H9 (cell line): Measurements from ENCODE around the gene FLT1. TPM values are rescaled to one million over a fixed set of nuclear protein-coding genes. Genes with fewer than 3 reads are reported as not detected.

Experiments used
- DNase-seq: peaks from one replicate; pipeline ENCODE4 v3.0.0-alpha.2; 2017
- H2AFZ ChIP-seq: one replicate; pipeline ENCODE4 v1.6.1; 2013; ENCODE audit warnings: mild to moderate bottlenecking, low read length, control low read depth, moderate library complexity
- H2AK5ac ChIP-seq: 2 replicates; pipeline ENCODE4 v1.6.1; 2013; ENCODE audit warnings: low read length, control low read depth, mixed read lengths; ENCODE audit not compliant: insufficient read length
- H2BK120ac ChIP-seq: one replicate; pipeline ENCODE4 v1.6.1; 2013; ENCODE audit warnings: low read depth, mild to moderate bottlenecking, low read length, control low read depth, inconsistent platforms; ENCODE audit not compliant: poor library complexity, severe bottlenecking
- H2BK12ac ChIP-seq: 2 replicates; pipeline ENCODE4 v1.6.1; 2013; ENCODE audit warnings: low read length, control low read depth, mixed read lengths, low read depth; ENCODE audit not compliant: insufficient read length
- H2BK15ac ChIP-seq: 2 replicates; pipeline ENCODE4 v1.6.1; 2013; ENCODE audit warnings: low read depth, low read length, control low read depth
- H2BK20ac ChIP-seq: one replicate; pipeline ENCODE4 v1.6.1; 2013; ENCODE audit warnings: low read depth, mild to moderate bottlenecking, low read length, control low read depth, inconsistent platforms; ENCODE audit not compliant: poor library complexity, severe bottlenecking
- H2BK5ac ChIP-seq: 2 replicates; pipeline ENCODE4 v1.6.1; 2013; ENCODE audit warnings: low read length, control low read depth, mixed read lengths; ENCODE audit not compliant: insufficient read length
- H3K14ac ChIP-seq: 2 replicates; pipeline ENCODE4 v1.6.1; 2013; ENCODE audit warnings: low read length, control low read depth; ENCODE audit not compliant: insufficient read depth
- H3K18ac ChIP-seq: 2 replicates; pipeline ENCODE4 v1.6.1; 2013; ENCODE audit warnings: low read depth, mild to moderate bottlenecking, mixed read lengths, low read length, control low read depth; ENCODE audit not compliant: insufficient read length
- H3K23ac ChIP-seq: 2 replicates; pipeline ENCODE4 v1.6.1; 2013; ENCODE audit warnings: low read length, control low read depth, mixed read lengths, low read depth; ENCODE audit not compliant: insufficient read length
- H3K23me2 ChIP-seq: 2 replicates; pipeline ENCODE4 v1.6.1; 2013; ENCODE audit warnings: low read depth, mild to moderate bottlenecking, mixed read lengths, low read length, control low read depth; ENCODE audit not compliant: insufficient read length, poor library complexity, severe bottlenecking
- H3K27ac ChIP-seq: 2 replicates; pipeline ENCODE4 v1.5.1; 2013; ENCODE audit warnings: low read length, control low read depth, mixed read lengths, low read depth; ENCODE audit not compliant: insufficient read length
- H3K27me3 ChIP-seq: 2 replicates; pipeline ENCODE4 v1.6.1; 2013; ENCODE audit warnings: low read length, control low read depth, inconsistent platforms; ENCODE audit not compliant: insufficient read depth
- H3K4ac ChIP-seq: 2 replicates; pipeline ENCODE4 v1.6.1; 2013; ENCODE audit warnings: low read depth, mild to moderate bottlenecking, control low read depth, inconsistent platforms, low read length, moderate library complexity
- H3K4me1 ChIP-seq: 2 replicates; pipeline ENCODE4 v1.6.1; 2013; ENCODE audit warnings: low read length, control low read depth, inconsistent platforms; ENCODE audit not compliant: insufficient read depth
- H3K4me2 ChIP-seq: 2 replicates; pipeline ENCODE4 v1.6.1; 2013; ENCODE audit warnings: low read length, control low read depth, mixed read lengths; ENCODE audit not compliant: insufficient read length, insufficient read depth
- H3K56ac ChIP-seq: 2 replicates; pipeline ENCODE4 v1.6.1; 2013; ENCODE audit warnings: low read depth, mild to moderate bottlenecking, mixed read lengths, low read length, control low read depth; ENCODE audit not compliant: insufficient read length
- H3K79me1 ChIP-seq: 2 replicates; pipeline ENCODE4 v1.6.1; 2013; ENCODE audit warnings: low read depth, mild to moderate bottlenecking, moderate library complexity, low read length, control low read depth, inconsistent platforms; ENCODE audit not compliant: insufficient read depth, poor library complexity, severe bottlenecking
- H3K79me2 ChIP-seq: 2 replicates; pipeline ENCODE4 v1.6.1; 2013; ENCODE audit warnings: low read length, control low read depth, inconsistent platforms; ENCODE audit not compliant: insufficient read depth
- H3K9ac ChIP-seq: 2 replicates; pipeline ENCODE4 v1.6.1; 2013; ENCODE audit warnings: low read length, control low read depth, mixed read lengths; ENCODE audit not compliant: insufficient read length; ENCODE audit errors: extremely low read depth
- H3K9me3 ChIP-seq: one replicate; pipeline ENCODE4 v1.6.1; 2013; ENCODE audit warnings: low read depth, low read length, inconsistent platforms; ENCODE audit not compliant: control insufficient read depth
- H3T11ph ChIP-seq: one replicate; pipeline ENCODE4 v1.6.1; 2013; ENCODE audit warnings: mild to moderate bottlenecking, low read length, control low read depth, inconsistent platforms
- H4K20me1 ChIP-seq: one replicate; pipeline ENCODE4 v1.6.1; 2013; ENCODE audit not compliant: control insufficient read depth, insufficient read length, insufficient read depth
- H4K5ac ChIP-seq: 2 replicates; pipeline ENCODE4 v1.6.1; 2013; ENCODE audit warnings: low read depth, mild to moderate bottlenecking, mixed read lengths, low read length, control low read depth; ENCODE audit not compliant: insufficient read length
- H4K8ac ChIP-seq: replicated peaks from 2 replicates; pipeline ENCODE4 v1.6.1; 2013; ENCODE audit warnings: low read length, control low read depth, mixed read lengths, low read depth; ENCODE audit not compliant: insufficient read length
- H4K91ac ChIP-seq: 2 replicates; pipeline ENCODE4 v1.6.1; 2013; ENCODE audit warnings: low read depth, mild to moderate bottlenecking, moderate library complexity, mixed read lengths, low read length, control low read depth; ENCODE audit not compliant: insufficient read length
- H3K27ac Mint-ChIP-seq, 3 experiments: 2 replicates in 2 of 3; 3 replicates in 1 of 3; pipeline ENCODE4 v1.8.0; 2020 to 2021; ENCODE audit warnings: mixed read lengths in 3 of 3, mild to moderate bottlenecking in 1 of 3, moderate library complexity in 1 of 3
- H3K27me3 Mint-ChIP-seq: 2 replicates; pipeline ENCODE4 v1.8.0; 2021; ENCODE audit warnings: low read depth, mild to moderate bottlenecking, moderate library complexity, mixed read lengths
- H3K36me3 Mint-ChIP-seq, 3 experiments: 2 replicates in 2 of 3; 3 replicates in 1 of 3; pipeline ENCODE4 v1.8.0; 2020 to 2021; ENCODE audit warnings: low read depth in 3 of 3, mixed read lengths in 3 of 3; ENCODE audit not compliant: insufficient read depth in 1 of 3
- H3K4me1 Mint-ChIP-seq, 2 experiments: 2 replicates each; pipeline ENCODE4 v1.8.0; 2020; ENCODE audit warnings: mixed read lengths in 2 of 2
- H3K4me3 Mint-ChIP-seq, 2 experiments: 2 replicates in 1 of 2; 3 replicates in 1 of 2; pipeline ENCODE4 v1.8.0; 2020 to 2021; ENCODE audit warnings: mild to moderate bottlenecking in 2 of 2, mixed read lengths in 2 of 2, moderate library complexity in 1 of 2
- H3K9me3 Mint-ChIP-seq, 2 experiments: 2 replicates in 1 of 2; 3 replicates in 1 of 2; pipeline ENCODE4 v1.8.0; 2020; ENCODE audit warnings: mild to moderate bottlenecking in 2 of 2, mixed read lengths in 2 of 2, moderate library complexity in 1 of 2
- CTCF ChIP-seq: fragments of 200-600 bp; sonication (generic); conservative IDR thresholded peaks from 3 replicates; pipeline ENCODE4 v1.8.0; 2021; ENCODE audit warnings: antibody characterized with exemption, mild to moderate bottlenecking
- WGBS: extraction: QIAGEN DNeasy Blood & Tissue Kit; methylation state at CpG from one replicate; pipeline ENCODE4 v1.1.7; 2013; ENCODE audit warnings: missing lambda C conversion rate, low lambda C conversion rate, mixed read lengths; ENCODE audit not compliant: insufficient read length; ENCODE audit errors: extremely low coverage; 5-methylcytosine and 5-hydroxymethylcytosine counted together
- total RNA-seq: library from RNA; stranded (reverse); gene quantifications from 2 replicates; pipeline ENCODE4 v1.2.1, GENCODE V29; 2021

The FLT1 gene
- total RNA-seq, 1 experiment from 2014 or later: 84.1 TPM

- DNase-seq: no peak
- Histone ChIP-seq H2BK20ac (no peak overlapping the region), H4K91ac (no peak overlapping the region), H3K79me2 (no peaks in the 10 kb centered on the region), H3K79me1 (no peaks in the 10 kb centered on the region), H3K4me2 (no peak overlapping the region), H3K27ac (no peak overlapping the region), H3K9me3 (no peaks in the 10 kb centered on the region), H3K18ac (no peak overlapping the region), H3T11ph (no peak overlapping the region), H2BK5ac (no peak overlapping the region), H2BK120ac (no peak overlapping the region), H4K5ac (no peak overlapping the region), H3K23ac (no peak overlapping the region), H4K8ac (no peak overlapping the region), H3K14ac (no peak overlapping the region), H2BK15ac (no peak overlapping the region), H4K20me1 (no peaks in the 10 kb centered on the region), H2AK5ac (no peak overlapping the region), H3K4ac (no peak overlapping the region), H3K9ac (no peak overlapping the region), H3K56ac (no peak overlapping the region), H2AFZ (no peak overlapping the region), H2BK12ac (no peak overlapping the region), H3K27me3 (no peaks in the 10 kb centered on the region), H3K23me2 (no peaks in the 10 kb centered on the region), H3K4me1 (no peaks in the 10 kb centered on the region)
- no peak for TF ChIP-seq CTCF
- H3K4me3 Mint-ChIP-seq: no peak overlapping the region
- H3K4me1 Mint-ChIP-seq: peaks cover 14 to 18% of the 10 kb centered on the region in 2 experiments
- no peak overlapping the region for H3K27ac Mint-ChIP-seq
- H3K9me3 Mint-ChIP-seq: no peaks in the 10 kb centered on the region
- H3K27me3 Mint-ChIP-seq: no peaks in the 10 kb centered on the region
- peaks cover 15 to 29% (median 28%) of the 10 kb centered on the region in 3 experiments; a peak in 6 of 7 replicates for H3K36me3 Mint-ChIP-seq
- no CpG with 5 or more reads among the region's 2 CpGs for WGBS
These were observed 154.6 kb downstream of the FLT1 start for GRCh38 chr13:28340272-28340793.
